HL-60/S4 treated with retinoic acid at 250 ng/mL for 4 days and 3 days (cell line): ENCODE data around the gene RPS6KA2.
"Not testable (repeated sequence)": the region's sequence is repeated elsewhere in the genome, so short reads cannot be mapped to it uniquely, and the experiment has no call there.

ENCODE experiments used
- in situ Hi-C: fragments of 300-500 bp; cut with MboI; formaldehyde crosslinking; loops from 2 replicates; pipeline ENCODE4 v1.7.0; 2022; ENCODE audit warnings: low sequenced_read_pairs

The RPS6KA2 gene

GRCh38 chr6:166411271-166411670, 215.8 kb downstream of the RPS6KA2 start:
- in situ Hi-C loops = no loop called here

GRCh38 chr6:166410426-166410935, 216.6 kb downstream of the RPS6KA2 start:
- in situ Hi-C loops = no loop called here

GRCh38 chr6:166408936-166409755, 217.9 kb downstream of the RPS6KA2 start:
- in situ Hi-C loops = loop anchor here (10.0 kb wide), 1 partner anchor 134 kb away; no protein-coding TSS in a partner anchor

- in situ Hi-C loops = loop anchor here (10.0 kb wide), 1 partner anchor 131 kb away; no protein-coding TSS in a partner anchor
These were observed 220.9 kb downstream of the RPS6KA2 start for GRCh38 chr6:166406197-166406596.

GRCh38 chr6:166405386-166405785, 221.7 kb downstream of the RPS6KA2 start:
- in situ Hi-C loops = loop anchor here (10.0 kb wide), 1 partner anchor 131 kb away; no protein-coding TSS in a partner anchor

GRCh38 chr6:166402582-166403277, 224.3 kb downstream of the RPS6KA2 start:
- in situ Hi-C loops = loop anchor here (10.0 kb wide), 1 partner anchor 128 kb away; no protein-coding TSS in a partner anchor

GRCh38 chr6:166400649-166401250, 226.3 kb downstream of the RPS6KA2 start:
- in situ Hi-C loops = loop anchor here (10.0 kb wide), 1 partner anchor 126 kb away; no protein-coding TSS in a partner anchor

GRCh38 chr6:166400181-166400580, 226.9 kb downstream of the RPS6KA2 start:
- in situ Hi-C loops = loop anchor here (10.0 kb wide), 1 partner anchor 125 kb away; no protein-coding TSS in a partner anchor

GRCh38 chr6:166398348-166398747, 228.7 kb downstream of the RPS6KA2 start:
- in situ Hi-C loops = no loop called here

- in situ Hi-C loops = no loop called here
These were observed 229.2 kb downstream of the RPS6KA2 start for GRCh38 chr6:166397849-166398248.

GRCh38 chr6:166395778-166396177, 231.3 kb downstream of the RPS6KA2 start:
- in situ Hi-C loops = no loop called here

- in situ Hi-C loops = no loop called here
These were observed 231.7 kb downstream of the RPS6KA2 start for GRCh38 chr6:166395351-166395750.

- in situ Hi-C loops = no loop called here
These were observed 232.8 kb downstream of the RPS6KA2 start for GRCh38 chr6:166394036-166394892.

GRCh38 chr6:166393535-166393823, 233.6 kb downstream of the RPS6KA2 start:
- in situ Hi-C loops = no loop called here

GRCh38 chr6:166392755-166393534, 234.1 kb downstream of the RPS6KA2 start:
- in situ Hi-C loops = not testable (repeated sequence)

GRCh38 chr6:166389119-166389518, 237.9 kb downstream of the RPS6KA2 start:
- in situ Hi-C loops = no loop called here

- in situ Hi-C loops = no loop called here
These were observed 238.6 kb downstream of the RPS6KA2 start for GRCh38 chr6:166388290-166389004.

- in situ Hi-C loops = no loop called here
These were observed 239.3 kb downstream of the RPS6KA2 start for GRCh38 chr6:166387642-166388289.
